Measurements from ENCODE around the gene PANK4. TPM values are rescaled to one million over a fixed set of nuclear protein-coding genes. Genes with fewer than 3 reads are reported as not detected.
"Not testable (repeated sequence)": the region's sequence is repeated elsewhere in the genome, so short reads cannot be mapped to it uniquely, and the experiment has no call there.

PANK4 gene
- total RNA-seq, 2 donors from 2014 or later, result 13.7 to 31.3 TPM

- WGBS, 2 donors, result 85% methylated on average over 17 to 23 of the region's 26 CpGs
- no peak overlapping the region for H3K27ac ChIP-seq
- H3K4me1 ChIP-seq, result peaks cover 46% of the 10 kb centered on the region
- H3K4me3 ChIP-seq, result no peak overlapping the region
- H3K9me3 ChIP-seq, result no peaks in the 10 kb centered on the region
- H3K36me3 ChIP-seq (replicated peaks in 1 of 2; ENCODE audit: insufficient read depth in 1 of 2, low read depth in 2 of 2), result no peaks in the 10 kb centered on the region
- DNase-seq, result no peak
- no peak for ATAC-seq
- intact Hi-C loops (cut with DNase I), result no loop called here
- no peaks in the 10 kb centered on the region for H3K27me3 ChIP-seq
- TF ChIP-seq POLR2A (IDR thresholded peaks at IDR 0.05), result no peak
- TF ChIP-seq CTCF (IDR thresholded peaks at IDR 0.05), result no peak
Observed at GRCh38 chr1:2552189-2552588, 25.8 kb upstream of the PANK4 start.

- intact Hi-C loops (cut with DNase I); H3K27ac ChIP-seq; H3K36me3 ChIP-seq (replicated peaks in 1 of 2; ENCODE audit: insufficient read depth in 1 of 2, low read depth in 2 of 2); H3K9me3 ChIP-seq; ATAC-seq; H3K27me3 ChIP-seq; DNase-seq; H3K4me3 ChIP-seq: not testable (repeated sequence)
- whole genome bisulfite sequencing, 2 donors, result 74 to 79% methylated on average over 6 to 7 of the region's 9 CpGs
- peaks cover 47% of the 10 kb centered on the region for H3K4me1 ChIP-seq
Observed at GRCh38 chr1:2551544-2551943, 25.1 kb upstream of the PANK4 start.

- H3K27me3 ChIP-seq; H3K27ac ChIP-seq; ATAC-seq; DNase-seq; intact Hi-C loops (cut with DNase I); H3K36me3 ChIP-seq (replicated peaks in 1 of 2; ENCODE audit: insufficient read depth in 1 of 2, low read depth in 2 of 2); H3K9me3 ChIP-seq; H3K4me3 ChIP-seq: not testable (repeated sequence)
- H3K4me1 ChIP-seq, result peaks cover 50% of the 10 kb centered on the region
- WGBS, 2 donors, result 72 to 87% methylated on average over 8 to 10 of the region's 12 CpGs
Observed at GRCh38 chr1:2550309-2550861, 24.0 kb upstream of the PANK4 start.

GRCh38 chr1:2549367-2550029 is 23.1 kb upstream of the PANK4 start:
- H3K9me3 ChIP-seq; H3K27me3 ChIP-seq; ATAC-seq; intact Hi-C loops (cut with DNase I); DNase-seq; H3K36me3 ChIP-seq (replicated peaks in 1 of 2; ENCODE audit: insufficient read depth in 1 of 2, low read depth in 2 of 2); H3K4me3 ChIP-seq: not testable (repeated sequence)
- 73 to 79% methylated on average over 3 to 20 of the region's 28 CpGs for WGBS, 2 donors
- H3K4me1 ChIP-seq, result peaks cover 49% of the 10 kb centered on the region
- H3K27ac ChIP-seq, result peak overlapping the region; percentile 92 to 96 (median 95)

GRCh38 chr1:2548068-2548589 is 21.7 kb upstream of the PANK4 start:
- H3K4me3 ChIP-seq, result no peak overlapping the region
- peak overlapping the region; percentile 77 to 96 (median 94) for H3K27ac ChIP-seq
- 7 to 10% methylated on average over 3 to 17 of the region's 17 CpGs for WGBS, 2 donors
- ATAC-seq (peak; percentile 61), DNase-seq (peak; percentile 87 to 90 (median 88))
- H3K36me3 ChIP-seq (replicated peaks in 1 of 2; ENCODE audit: insufficient read depth in 1 of 2, low read depth in 2 of 2), result no peaks in the 10 kb centered on the region
- H3K9me3 ChIP-seq, result no peaks in the 10 kb centered on the region
- H3K27me3 ChIP-seq, result no peaks in the 10 kb centered on the region
- intact Hi-C loops (cut with DNase I), result no loop called here
- no peak for TF ChIP-seq POLR2A (IDR thresholded peaks at IDR 0.05)
- TF ChIP-seq CTCF (IDR thresholded peaks at IDR 0.05), result peak; percentile 93 to 96 (median 94)
- H3K4me1 ChIP-seq, result peaks cover 49% of the 10 kb centered on the region

- ATAC-seq, result no peak
- intact Hi-C loops (cut with DNase I), result no loop called here
- no peaks in the 10 kb centered on the region for H3K36me3 ChIP-seq (replicated peaks in 1 of 2; ENCODE audit: insufficient read depth in 1 of 2, low read depth in 2 of 2)
- H3K9me3 ChIP-seq, result no peaks in the 10 kb centered on the region
- DNase-seq, result no peak
- no peak overlapping the region for H3K4me3 ChIP-seq
- H3K4me1 ChIP-seq, result peaks cover 49% of the 10 kb centered on the region
- H3K27me3 ChIP-seq, result no peaks in the 10 kb centered on the region
- TF ChIP-seq POLR2A (IDR thresholded peaks at IDR 0.05), result peak in 1 of 3 donors; percentile 53
- no peak for TF ChIP-seq CTCF (IDR thresholded peaks at IDR 0.05)
- peak overlapping the region; percentile 77 to 96 (median 94) for H3K27ac ChIP-seq
- WGBS, 2 donors, result 19 to 36% methylated on average over 7 to 27 of the region's 27 CpGs
Observed at GRCh38 chr1:2547210-2548067, 21.0 kb upstream of the PANK4 start.

Measured in body of pancreas (tissue), 4 donors.